GM19099 (cell line): ENCODE results near the gene WDR90.

Experiments
- POLR2A ChIP-seq: IDR thresholded peaks from 3 replicates; pipeline ENCODE4 v1.6.1; 2011; ENCODE audit warnings: low read depth; ENCODE audit not compliant: insufficient read length; ENCODE audit errors: extremely low read depth

WDR90 gene

DNA sequence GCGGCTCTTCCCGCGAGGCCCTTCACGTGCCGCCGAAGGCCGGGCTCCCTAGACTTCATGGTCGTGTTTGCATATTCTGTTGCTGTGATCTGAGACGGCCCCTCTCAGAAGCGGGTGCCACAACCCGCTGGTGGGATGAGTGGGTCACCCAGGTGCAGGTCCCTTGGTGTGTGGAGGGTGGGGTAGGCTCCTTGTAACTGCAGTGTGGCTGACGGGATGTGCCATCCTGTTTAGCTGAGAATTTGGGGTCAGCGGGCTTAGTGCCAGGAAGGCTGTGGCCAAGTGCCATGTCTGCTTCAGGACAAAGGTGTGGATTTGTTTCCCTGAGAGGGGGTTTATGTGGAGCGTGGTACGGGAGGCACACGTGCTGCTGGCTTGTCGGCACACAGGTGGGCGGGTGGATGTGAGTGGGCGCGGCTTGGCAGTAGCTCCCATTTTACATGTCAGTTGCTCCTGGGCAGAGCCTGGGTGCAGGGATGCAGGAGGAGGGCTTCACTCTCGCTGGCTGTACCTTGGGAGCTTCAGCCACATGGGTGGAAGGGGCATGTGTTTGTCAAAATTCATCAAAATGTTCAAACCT lies 27.5 kb upstream of the WDR90 start:
- no peak for TF ChIP-seq POLR2A

DNA sequence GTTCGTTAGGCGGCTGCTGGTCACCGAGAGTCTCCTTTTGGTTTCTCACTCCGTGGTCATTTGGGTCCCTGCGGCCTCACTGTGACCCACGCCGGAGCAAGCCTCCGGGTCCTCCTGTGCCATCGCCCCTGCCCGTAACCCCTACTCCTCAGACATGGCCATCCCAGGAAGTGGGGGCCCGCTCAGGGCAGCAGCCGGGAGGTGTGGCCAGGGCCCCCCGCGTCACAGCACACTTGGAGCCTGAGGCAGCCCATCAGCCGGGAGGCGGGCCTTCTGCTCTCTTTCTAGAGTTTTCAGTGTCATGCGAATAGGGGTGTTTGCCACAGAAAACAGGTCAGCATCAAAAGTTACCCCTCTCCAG lies 26.3 kb upstream of the WDR90 start:
- TF ChIP-seq POLR2A = no peak

- no peak for TF ChIP-seq POLR2A
Measured at GRCh38 chr16:624526-625070, 24.6 kb upstream of the WDR90 start.

DNA sequence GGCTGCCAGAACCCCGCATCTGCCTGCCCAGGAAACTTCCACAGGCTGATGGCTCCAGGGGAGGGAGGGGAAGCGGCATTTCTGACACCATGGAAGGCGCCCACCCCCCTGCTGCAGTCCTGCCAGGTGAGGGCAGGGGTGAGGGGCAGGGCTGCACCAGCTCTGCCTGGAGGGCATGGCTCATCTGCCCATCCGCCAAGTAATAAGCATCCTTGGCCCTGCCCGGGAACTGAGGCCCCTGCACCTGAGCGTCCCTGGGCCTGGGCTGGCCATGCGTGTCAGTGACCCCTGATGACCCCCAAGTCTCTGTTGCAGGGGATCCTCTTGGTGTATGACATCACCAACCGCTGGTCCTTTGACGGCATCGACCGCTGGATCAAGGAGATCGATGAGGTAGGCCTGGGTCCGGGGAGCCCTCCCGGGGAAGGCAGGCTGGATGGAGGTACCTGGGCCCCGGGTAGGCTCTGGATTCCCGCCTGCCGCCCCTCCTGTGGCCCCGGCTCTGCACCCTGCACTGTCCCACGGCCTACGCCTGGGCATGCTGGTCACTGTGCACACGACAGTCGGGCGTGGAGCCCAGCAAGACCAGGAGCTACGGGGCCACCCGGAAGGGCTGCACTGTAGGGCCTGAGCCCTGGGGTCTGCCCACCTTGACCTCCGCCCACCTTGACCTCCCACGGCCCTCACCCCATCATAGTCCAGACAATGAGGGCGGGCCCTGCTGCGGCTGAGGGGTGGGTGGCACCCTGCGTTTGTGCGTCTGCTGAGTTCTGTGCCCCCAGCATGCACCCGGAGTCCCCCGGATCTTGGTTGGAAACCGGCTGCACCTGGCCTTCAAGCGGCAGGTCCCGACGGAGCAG lies 23.8 kb upstream of the WDR90 start:
- TF ChIP-seq POLR2A = no peak

DNA sequence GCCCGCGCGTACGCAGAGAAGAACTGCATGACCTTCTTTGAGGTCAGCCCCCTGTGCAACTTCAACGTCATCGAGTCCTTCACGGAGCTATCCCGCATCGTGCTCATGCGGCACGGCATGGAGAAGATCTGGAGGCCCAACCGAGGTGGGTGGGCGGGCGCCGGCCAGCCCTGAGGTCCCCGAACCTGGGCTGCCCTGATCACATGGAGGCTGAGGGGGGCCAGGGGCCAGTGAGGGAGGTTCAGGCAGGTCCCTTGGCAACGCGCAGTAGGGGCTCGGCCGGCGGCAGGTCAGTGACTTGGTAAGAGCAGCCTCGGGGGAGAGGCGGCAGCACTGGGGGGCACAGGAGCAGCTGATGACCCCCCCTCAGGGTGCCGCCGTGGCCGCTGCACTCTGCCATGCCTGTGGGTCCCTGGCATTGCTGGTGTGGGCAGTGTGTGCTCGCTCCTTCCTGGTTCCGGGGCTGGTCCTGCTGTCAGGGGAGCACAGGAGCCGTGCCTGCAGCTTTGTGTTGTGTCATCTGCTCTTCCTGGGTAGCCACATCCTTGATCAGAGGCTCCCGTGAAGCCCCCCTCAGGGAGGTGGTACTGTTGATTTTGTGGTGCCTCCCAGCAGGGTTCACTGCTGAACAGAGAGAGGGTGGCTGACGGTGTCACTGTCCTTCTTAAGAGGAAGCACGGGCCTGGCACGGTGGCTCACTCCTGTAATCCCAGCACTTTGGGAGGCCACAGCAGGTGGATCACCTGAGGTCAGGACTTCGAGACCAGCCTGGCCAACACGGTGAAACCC lies 23.0 kb upstream of the WDR90 start:
- TF ChIP-seq POLR2A = no peak

DNA sequence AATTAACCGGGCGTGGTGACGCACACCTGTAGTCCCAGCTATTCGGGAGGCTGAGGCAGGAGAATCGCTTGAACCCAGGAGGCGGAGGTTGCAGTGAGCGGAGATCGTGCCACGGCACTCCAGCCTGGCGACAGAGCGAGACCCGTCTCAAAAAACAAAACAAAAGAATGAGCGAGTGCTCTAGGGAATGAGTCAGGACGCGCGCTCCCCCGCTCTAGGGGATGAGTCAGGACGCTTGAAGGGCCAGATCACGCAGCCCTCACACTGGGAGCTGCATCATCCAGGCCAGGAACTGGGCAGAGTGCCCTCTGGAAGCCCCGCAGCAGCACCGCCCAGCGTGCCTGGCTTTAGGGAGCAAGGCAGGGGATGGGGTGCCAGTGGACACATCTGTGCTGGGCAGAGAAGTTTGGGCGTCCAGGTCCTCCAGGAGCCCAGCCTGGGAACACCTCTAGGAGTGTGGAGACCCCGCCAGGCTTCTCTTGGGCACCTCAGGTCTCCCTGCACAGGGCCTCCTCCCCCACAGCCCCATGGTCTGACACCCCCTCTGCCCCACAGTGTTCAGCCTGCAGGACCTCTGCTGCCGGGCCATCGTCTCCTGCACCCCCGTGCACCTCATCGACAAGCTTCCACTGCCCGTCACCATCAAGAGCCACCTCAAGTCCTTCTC lies 22.2 kb upstream of the WDR90 start:
- no peak for TF ChIP-seq POLR2A

DNA sequence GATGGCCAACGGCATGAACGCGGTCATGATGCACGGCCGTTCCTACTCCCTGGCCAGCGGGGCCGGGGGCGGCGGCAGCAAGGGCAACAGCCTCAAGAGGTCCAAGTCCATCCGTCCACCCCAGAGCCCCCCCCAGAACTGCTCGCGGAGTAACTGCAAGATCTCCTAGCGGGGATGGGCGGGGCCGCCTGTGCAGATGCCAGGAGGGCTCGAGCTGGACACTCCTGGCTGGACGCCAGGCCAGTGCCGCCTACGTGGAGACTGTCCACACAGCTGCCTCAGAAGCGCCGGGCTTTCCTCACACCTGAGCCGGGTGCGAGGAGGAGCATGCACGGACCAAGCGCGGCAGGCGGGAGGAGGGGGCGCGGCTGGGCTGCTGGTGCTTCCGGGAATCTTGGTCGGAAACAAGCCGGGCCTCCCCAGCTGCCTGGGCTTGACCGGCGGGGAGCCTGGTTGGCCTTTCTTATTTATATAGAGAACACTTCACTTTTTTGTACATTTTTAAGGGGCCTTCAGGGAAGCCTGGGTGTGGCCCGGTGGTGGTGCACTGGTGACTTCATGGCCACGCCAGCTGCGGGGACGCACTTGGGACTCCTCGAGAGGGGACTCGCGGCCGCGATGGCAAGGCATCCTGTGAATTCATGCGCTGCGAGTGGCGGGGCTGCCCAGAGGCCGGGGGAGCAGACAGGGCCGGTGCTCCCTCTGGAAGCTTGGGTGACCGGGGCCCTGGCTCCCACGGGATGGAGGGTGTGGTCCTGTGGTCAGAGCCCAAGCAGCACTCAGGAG lies 21.5 kb upstream of the WDR90 start:
- TF ChIP-seq POLR2A = no peak

GRCh38 chr16:628321-629061 lies 20.7 kb upstream of the WDR90 start:
- TF ChIP-seq POLR2A = no peak

GRCh38 chr16:629185-629832 lies 19.9 kb upstream of the WDR90 start:
- no peak for TF ChIP-seq POLR2A

GRCh38 chr16:629833-630248 lies 19.3 kb upstream of the WDR90 start:
- TF ChIP-seq POLR2A = no peak

GRCh38 chr16:630249-630814 lies 18.8 kb upstream of the WDR90 start:
- no peak for TF ChIP-seq POLR2A

DNA sequence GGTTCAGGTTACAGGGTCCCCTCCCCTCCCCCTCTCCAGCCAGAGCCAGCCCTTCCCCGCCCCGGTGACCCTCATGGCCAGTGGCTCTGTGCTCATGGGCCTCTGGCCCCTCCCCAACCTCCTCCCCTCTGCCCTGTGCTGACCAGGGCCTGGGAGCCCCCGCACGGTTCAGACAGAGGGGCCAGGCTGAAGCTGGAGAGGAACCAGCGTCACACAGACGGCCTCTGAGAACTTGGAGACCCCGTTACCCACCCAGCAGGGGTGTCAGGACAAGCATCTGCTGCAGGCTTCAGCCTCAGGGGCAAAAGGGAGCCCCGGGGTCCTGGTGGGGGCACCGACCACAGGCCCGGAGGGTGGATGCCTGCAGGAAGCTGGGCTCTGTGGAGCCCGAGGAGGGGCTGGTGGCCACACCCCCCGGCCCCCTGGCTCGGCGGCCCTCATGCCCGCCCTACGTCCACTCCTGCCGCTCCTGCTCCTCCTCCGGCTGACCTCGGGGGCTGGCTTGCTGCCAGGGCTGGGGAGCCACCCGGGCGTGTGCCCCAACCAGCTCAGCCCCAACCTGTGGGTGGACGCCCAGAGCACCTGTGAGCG lies 18.3 kb upstream of the WDR90 start, which contains the start of gene WFIKKN1:
WFIKKN1 (plus strand) TSS at position 171 of the 591 bp plus-strand sequence; CDS start at position 440, 269 bp downstream.
- no peak for TF ChIP-seq POLR2A
